GM12878 (cell line): ENCODE results near the gene PCDHGA6. TPM values are rescaled to one million over a fixed set of nuclear protein-coding genes. Genes with fewer than 3 reads are reported as not detected.

Source experiments
- ATAC-seq: fragments of 200-7000 bp; cut with Tn5 transposase; 3 replicates; pipeline ENCODE4 v1.9.1; 2020; ENCODE audit warnings: mild to moderate bottlenecking, moderate library complexity
- BruUV-seq: library from RNA; stranded (reverse); fragments of 400-500 nt; replicated peaks from 2 replicates; lab custom pipeline; 2021; lab: Mats Ljungman, UMichigan
- CTCF ChIA-PET: fragments of 300-600 bp; sonication (Branson Sonifier 250); formaldehyde crosslinking; extraction: SDS; loops from one replicate; lab custom pipeline; 2021; ENCODE audit warnings: inconsistent platforms; lab: Yijun Ruan, JAX
- POLR2A ChIA-PET: fragments of 350-600 bp; formaldehyde crosslinking; extraction: SDS; loops from one replicate; lab custom pipeline; 2021; ENCODE audit warnings: inconsistent platforms; lab: Charles Lee
- RAD21 ChIA-PET: fragments of 300-600 bp; sonication (Branson Sonifier 250); formaldehyde crosslinking; loops from one replicate; lab custom pipeline; 2023; ENCODE audit warnings: antibody characterized with exemption; ENCODE audit not compliant: unreplicated experiment; lab: Charles Lee
- SMC1A ChIA-PET: fragments of 300-600 bp; sonication (Branson Sonifier 250); formaldehyde crosslinking; loops from one replicate; lab custom pipeline; 2023; ENCODE audit not compliant: unreplicated experiment, uncharacterized antibody; lab: Charles Lee
- DNase-seq: peaks from one replicate; pipeline ENCODE4 v3.0.0-alpha.2; 2011; ENCODE audit warnings: low read depth, low spot score
- FAIRE-seq: peaks from 3 replicates; lab custom pipeline; 2011; peaks lifted over from hg19 to GRCh38; lab: Jason Lieb, UNC
- H2AFZ ChIP-seq: 2 replicates; pipeline ENCODE4 v1.6.0; 2011; ENCODE audit warnings: low read depth, low read length, control low read depth; ENCODE audit not compliant: control insufficient read depth
- H3K27ac ChIP-seq: 2 replicates; pipeline ENCODE4 v1.5.1; 2011; ENCODE audit warnings: control low read depth; ENCODE audit not compliant: control insufficient read depth, insufficient read depth
- H3K27me3 ChIP-seq, 2 experiments: replicated peaks in 1 of 2; 2 replicates each; pipeline versions ENCODE4 v1.6.0 to v1.6.1; 2011; ENCODE audit warnings: low read length in 1 of 2; ENCODE audit not compliant: control insufficient read depth in 2 of 2, insufficient read depth in 2 of 2
- H3K36me3 ChIP-seq, 2 experiments: 2 replicates each; pipeline ENCODE4 v1.5.1; 2011; ENCODE audit warnings: low read length in 1 of 2; ENCODE audit not compliant: control insufficient read depth in 2 of 2, insufficient read depth in 2 of 2
- H3K4me1 ChIP-seq: 2 replicates; pipeline ENCODE4 v1.6.1; 2011; ENCODE audit warnings: mild to moderate bottlenecking, low read length, moderate library complexity, mixed read lengths; ENCODE audit not compliant: control insufficient read depth, insufficient read depth
- H3K4me2 ChIP-seq: 2 replicates; pipeline ENCODE4 v1.6.0; 2011; ENCODE audit warnings: control low read depth; ENCODE audit not compliant: control insufficient read depth, insufficient read depth
- H3K4me3 ChIP-seq: fragments of 200-600 bp; sonication (generic); 2 replicates; pipeline ENCODE4 v1.5.1; 2016
- H3K79me2 ChIP-seq: 2 replicates; pipeline ENCODE4 v1.6.0; 2011; ENCODE audit warnings: low read length; ENCODE audit not compliant: control insufficient read depth, insufficient read depth
- H3K9ac ChIP-seq: 2 replicates; pipeline ENCODE4 v1.8.0; 2011; ENCODE audit warnings: low read length, control low read depth, mixed read lengths; ENCODE audit not compliant: control insufficient read depth, insufficient read depth
- H3K9me3 ChIP-seq: replicated peaks from 3 replicates; pipeline ENCODE4 v1.5.1; 2011; ENCODE audit warnings: mild to moderate bottlenecking, low read length; ENCODE audit not compliant: control insufficient read depth, insufficient read depth
- H4K20me1 ChIP-seq: 2 replicates; pipeline ENCODE4 v1.6.0; 2011; ENCODE audit not compliant: control insufficient read depth, insufficient read depth
- BCL11A ChIP-seq: IDR thresholded peaks from 2 replicates; pipeline ENCODE4 v1.6.1; 2011; ENCODE audit warnings: low read depth, low read length
- BHLHE40 ChIP-seq, 2 experiments: fragments of 450-650 bp in 1 of 2; IDR thresholded peaks; 2 replicates each; pipeline ENCODE4 v1.6.1; 2011 to 2017; ENCODE audit warnings: low read depth in 2 of 2, borderline replicate concordance in 1 of 2, improper control_type of control experiment in 1 of 2, low read length in 1 of 2, mild to moderate bottlenecking in 1 of 2
- CBX3 ChIP-seq: fragments of 200-600 bp; sonication (generic); IDR thresholded peaks from 2 replicates; pipeline ENCODE4 v1.6.1; 2016; ENCODE audit warnings: low read depth, borderline replicate concordance
- CHD1 ChIP-seq: IDR thresholded peaks from 2 replicates; pipeline ENCODE4 v1.6.1; 2012; ENCODE audit warnings: low read depth, low read length, improper control_type of control experiment
- EGR1 ChIP-seq, 2 experiments: IDR thresholded peaks; 1 replicate in 1 of 2; 2 replicates in 1 of 2; pipeline ENCODE4 v1.6.1; 2011 to 2012; ENCODE audit warnings: low read depth in 2 of 2, low read length in 2 of 2, borderline replicate concordance in 1 of 2, mild to moderate bottlenecking in 1 of 2, moderate library complexity in 1 of 2
- JUND ChIP-seq: IDR thresholded peaks from 2 replicates; pipeline ENCODE4 v1.6.1; 2012; ENCODE audit warnings: low read depth, mild to moderate bottlenecking, low read length, improper control_type of control experiment, moderate library complexity
- LARP7 ChIP-seq: fragments of 450-650 bp; IDR thresholded peaks from 2 replicates; pipeline ENCODE4 v1.6.1; 2017; ENCODE audit warnings: mild to moderate bottlenecking
- MEF2B ChIP-seq: fragments of 450-650 bp; IDR thresholded peaks from 2 replicates; pipeline ENCODE4 v1.6.1; 2018; ENCODE audit warnings: mild to moderate bottlenecking, moderate library complexity; ENCODE audit not compliant: partially characterized antibody, poor library complexity, severe bottlenecking
- NBN ChIP-seq: fragments of 450-650 bp; IDR thresholded peaks from 2 replicates; pipeline ENCODE4 v1.6.1; 2016
- NR2F1 ChIP-seq: fragments of 450-650 bp; conservative IDR thresholded peaks from 2 replicates; pipeline ENCODE4 v1.6.1; 2017; ENCODE audit warnings: mild to moderate bottlenecking
- POU2F2 ChIP-seq: IDR thresholded peaks from 3 replicates; pipeline ENCODE4 v1.6.1; 2011; ENCODE audit warnings: low read depth, mild to moderate bottlenecking, low read length, borderline replicate concordance
- SIN3A ChIP-seq: IDR thresholded peaks from 2 replicates; pipeline ENCODE4 v1.6.1; 2012; ENCODE audit warnings: low read depth, low read length, improper control_type of control experiment
- TBL1XR1 ChIP-seq: IDR thresholded peaks from 2 replicates; pipeline ENCODE4 v1.6.1; 2012; ENCODE audit warnings: low read depth, low read length, improper control_type of control experiment
- ZSCAN29 ChIP-seq: fragments of 450-650 bp; IDR thresholded peaks from 2 replicates; pipeline ENCODE4 v1.6.1; 2017; ENCODE audit warnings: mild to moderate bottlenecking, moderate library complexity
- WGBS: methylation state at CpG from one replicate; pipeline ENCODE4 v1.1.6; 2016; ENCODE audit warnings: low lambda C conversion rate; ENCODE audit not compliant: insufficient replicate concordance, insufficient coverage; ENCODE audit errors: missing lambda C conversion rate; 5-methylcytosine and 5-hydroxymethylcytosine counted together
- in situ Hi-C: fragments of 300-500 bp; cut with MboI; formaldehyde crosslinking; loops from 9 replicates; pipeline ENCODE4 v1.14.3; 2018; ENCODE audit warnings: mixed read lengths
- intact Hi-C: fragments of 100-400 bp; cut with micrococcal nuclease; formaldehyde crosslinking; loops from one replicate; pipeline ENCODE4 v1.14.2; 2022; ENCODE audit not compliant: unreplicated experiment
- polyA plus RNA-seq, 11 experiments: library from polyadenylated mRNA; depleted of rRNA in 4 of 11; unstranded in 6 of 11; stranded (reverse) in 5 of 11; fragments of >200 nt; fragmentation: Nextera tagmentation in 4 of 11; fragmentation: Illumina TruSeq in 1 of 11; extraction: Ambion mirVana in 4 of 11; extraction: Trizol in 1 of 11; gene quantifications; 1 replicate in 1 of 11; 2 replicates in 10 of 11; pipeline versions ENCODE4 v1.2.1 to v1.2.3, GENCODE V29; 2011 to 2016; ENCODE audit warnings: inconsistent platforms in 2 of 11, missing spikeins in 2 of 11, low read depth in 1 of 11
- total RNA-seq, 4 experiments: library from RNA; depleted of rRNA in 3 of 4; stranded (reverse); fragments of >200 nt in 3 of 4; fragmentation: Illumina TruSeq in 1 of 4; extraction: Trizol in 1 of 4; gene quantifications; 2 replicates each; pipeline versions ENCODE4 v1.2.1 to v1.2.3, GENCODE V29; 2013 to 2021
- TF ChIP-seq, protein P1 (sequence below): fragments of 450-650 bp; IDR thresholded peaks from 2 replicates; pipeline ENCODE4 v1.6.1; 2017; ENCODE audit warnings: low read depth, mild to moderate bottlenecking, moderate library complexity
- TF ChIP-seq, protein P2 (sequence below): fragments of 450-650 bp; conservative IDR thresholded peaks from 2 replicates; pipeline ENCODE4 v1.6.1; 2017; ENCODE audit warnings: mild to moderate bottlenecking, moderate library complexity

The PCDHGA6 gene
- total and polyA plus RNA-seq, 10 of the 15 experiments (the other 5 are each of a cell fraction or from before 2014, with no cell fraction given) = 0.04 to 0.60 (median 0.15) TPM; not detected in 3

DNA sequence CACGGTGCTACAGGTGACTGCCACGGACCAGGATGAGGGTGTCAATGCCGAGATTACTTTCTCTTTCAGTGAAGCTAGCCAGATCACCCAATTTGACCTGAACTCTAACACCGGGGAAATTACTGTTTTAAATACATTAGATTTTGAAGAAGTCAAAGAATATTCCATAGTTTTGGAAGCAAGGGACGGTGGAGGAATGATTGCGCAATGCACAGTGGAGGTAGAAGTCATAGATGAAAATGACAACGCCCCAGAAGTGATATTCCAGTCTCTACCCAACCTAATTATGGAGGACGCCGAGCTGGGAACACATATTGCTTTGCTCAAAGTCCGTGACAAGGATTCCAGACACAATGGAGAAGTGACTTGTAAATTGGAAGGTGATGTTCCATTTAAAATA, 15.0 kb downstream of the PCDHGA6 start:
- BruUV-seq = no TSS peak
- no peak for DNase-seq
- no peak for ATAC-seq
- no peaks in the 10 kb centered on the region for H4K20me1 ChIP-seq
- ChIA-PET POLR2A (no interaction called here), RAD21 (no interaction called here), CTCF (no interaction called here), SMC1A (no interaction called here)
- no peak overlapping the region for H3K27ac ChIP-seq
- no peak overlapping the region for H3K9ac ChIP-seq
- no peaks in the 10 kb centered on the region for H3K4me1 ChIP-seq
- no peaks in the 10 kb centered on the region for H3K36me3 ChIP-seq
- no peaks in the 10 kb centered on the region for H3K27me3 ChIP-seq
- no peak for FAIRE-seq
- H3K4me2 ChIP-seq = no peak overlapping the region
- intact Hi-C loops = no loop called here
- in situ Hi-C loops = no loop called here
- H3K9me3 ChIP-seq = peaks cover 5% of the 10 kb centered on the region; the same call in 2 of the 3 replicates
- TF ChIP-seq MEF2B = no peak
- TF ChIP-seq CHD1 = no peak
- TF ChIP-seq EGR1 (IDR thresholded peaks at IDR 0.05; ENCODE audit: borderline replicate concordance in 1 of 2, low read depth in 2 of 2, low read length in 2 of 2) = no peak
- TF ChIP-seq TBL1XR1 = no peak
- no peak for TF ChIP-seq CBX3
- no peak for TF ChIP-seq LARP7
- TF ChIP-seq SIN3A = no peak
- no peak for TF ChIP-seq BCL11A
- no peak for TF ChIP-seq JUND
- no peak for TF ChIP-seq BHLHE40 (IDR thresholded peaks at IDR 0.05; ENCODE audit: borderline replicate concordance in 1 of 2, low read depth in 2 of 2, low read length in 1 of 2)
- no peak for TF ChIP-seq NBN
- TF ChIP-seq POU2F2 = no peak
- TF ChIP-seq ZSCAN29 = no peak
- TF ChIP-seq, protein P1, sequence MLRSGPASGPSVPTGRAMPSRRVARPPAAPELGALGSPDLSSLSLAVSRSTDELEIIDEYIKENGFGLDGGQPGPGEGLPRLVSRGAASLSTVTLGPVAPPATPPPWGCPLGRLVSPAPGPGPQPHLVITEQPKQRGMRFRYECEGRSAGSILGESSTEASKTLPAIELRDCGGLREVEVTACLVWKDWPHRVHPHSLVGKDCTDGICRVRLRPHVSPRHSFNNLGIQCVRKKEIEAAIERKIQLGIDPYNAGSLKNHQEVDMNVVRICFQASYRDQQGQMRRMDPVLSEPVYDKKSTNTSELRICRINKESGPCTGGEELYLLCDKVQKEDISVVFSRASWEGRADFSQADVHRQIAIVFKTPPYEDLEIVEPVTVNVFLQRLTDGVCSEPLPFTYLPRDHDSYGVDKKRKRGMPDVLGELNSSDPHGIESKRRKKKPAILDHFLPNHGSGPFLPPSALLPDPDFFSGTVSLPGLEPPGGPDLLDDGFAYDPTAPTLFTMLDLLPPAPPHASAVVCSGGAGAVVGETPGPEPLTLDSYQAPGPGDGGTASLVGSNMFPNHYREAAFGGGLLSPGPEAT = no peak
- no peak for TF ChIP-seq NR2F1
- TF ChIP-seq, protein P2, sequence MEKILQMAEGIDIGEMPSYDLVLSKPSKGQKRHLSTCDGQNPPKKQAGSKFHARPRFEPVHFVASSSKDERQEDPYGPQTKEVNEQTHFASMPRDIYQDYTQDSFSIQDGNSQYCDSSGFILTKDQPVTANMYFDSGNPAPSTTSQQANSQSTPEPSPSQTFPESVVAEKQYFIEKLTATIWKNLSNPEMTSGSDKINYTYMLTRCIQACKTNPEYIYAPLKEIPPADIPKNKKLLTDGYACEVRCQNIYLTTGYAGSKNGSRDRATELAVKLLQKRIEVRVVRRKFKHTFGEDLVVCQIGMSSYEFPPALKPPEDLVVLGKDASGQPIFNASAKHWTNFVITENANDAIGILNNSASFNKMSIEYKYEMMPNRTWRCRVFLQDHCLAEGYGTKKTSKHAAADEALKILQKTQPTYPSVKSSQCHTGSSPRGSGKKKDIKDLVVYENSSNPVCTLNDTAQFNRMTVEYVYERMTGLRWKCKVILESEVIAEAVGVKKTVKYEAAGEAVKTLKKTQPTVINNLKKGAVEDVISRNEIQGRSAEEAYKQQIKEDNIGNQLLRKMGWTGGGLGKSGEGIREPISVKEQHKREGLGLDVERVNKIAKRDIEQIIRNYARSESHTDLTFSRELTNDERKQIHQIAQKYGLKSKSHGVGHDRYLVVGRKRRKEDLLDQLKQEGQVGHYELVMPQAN = no peak
- no peak overlapping the region for H2AFZ ChIP-seq
- H3K4me3 ChIP-seq = no peak overlapping the region
- 73% methylated on average over 10 of the region's 10 CpGs for WGBS
- H3K79me2 ChIP-seq = no peaks in the 10 kb centered on the region
